GM23338 (cell line): Measurements from ENCODE around the gene CDYL2. TPM values are rescaled to one million over a fixed set of nuclear protein-coding genes. Genes with fewer than 3 reads are reported as not detected.

Experiments used
- ATAC-seq: fragments of 200-7000 bp; cut with Tn5 transposase; 3 replicates; pipeline ENCODE4 v1.9.1; 2020
- DNase-seq: peaks from one replicate; pipeline ENCODE4 v3.0.0-alpha.2; 2015; ENCODE audit warnings: low spot score
- H2AFZ ChIP-seq: fragments of 200-600 bp; sonication (generic); 2 replicates; pipeline ENCODE4 v1.8.0; 2016; ENCODE audit warnings: antibody characterized with exemption, mild to moderate bottlenecking, moderate library complexity
- H3F3A ChIP-seq: fragments of 200-600 bp; sonication (generic); replicated peaks from 2 replicates; pipeline ENCODE4 v1.8.0; 2017; ENCODE audit warnings: antibody characterized with exemption, mixed run types, low read depth
- H3K27ac ChIP-seq: fragments of 200-600 bp; sonication (generic); 2 replicates; pipeline ENCODE4 v1.6.1; 2016; ENCODE audit warnings: low read depth
- H3K27me3 ChIP-seq: fragments of 200-600 bp; sonication (generic); 2 replicates; pipeline ENCODE4 v1.8.0; 2016; ENCODE audit warnings: mild to moderate bottlenecking, mixed run types, moderate library complexity; ENCODE audit not compliant: insufficient read depth
- H3K36me3 ChIP-seq: fragments of 200-600 bp; sonication (generic); 2 replicates; pipeline ENCODE4 v1.8.0; 2016; ENCODE audit warnings: mild to moderate bottlenecking; ENCODE audit not compliant: insufficient read depth
- H3K4me1 ChIP-seq: fragments of 200-600 bp; sonication (generic); 2 replicates; pipeline ENCODE4 v1.8.0; 2016; ENCODE audit warnings: mild to moderate bottlenecking, moderate library complexity; ENCODE audit not compliant: insufficient read depth
- H3K4me2 ChIP-seq: fragments of 200-600 bp; sonication (generic); 2 replicates; pipeline ENCODE4 v1.7.1; 2017; ENCODE audit warnings: mixed run types
- H3K4me3 ChIP-seq: fragments of 200-600 bp; sonication (generic); 2 replicates; pipeline ENCODE4 v1.6.1; 2016; ENCODE audit warnings: mixed run types
- H3K79me2 ChIP-seq: fragments of 200-600 bp; sonication (generic); replicated peaks from 2 replicates; pipeline ENCODE4 v1.8.0; 2017; ENCODE audit warnings: mild to moderate bottlenecking; ENCODE audit not compliant: insufficient read depth
- H3K9me2 ChIP-seq: fragments of 200-600 bp; sonication (generic); 2 replicates; pipeline ENCODE4 v1.8.0; 2017; ENCODE audit not compliant: insufficient read depth
- H4K20me1 ChIP-seq: fragments of 200-600 bp; sonication (generic); replicated peaks from 2 replicates; pipeline ENCODE4 v1.8.0; 2017; ENCODE audit warnings: mild to moderate bottlenecking; ENCODE audit not compliant: insufficient read depth
- H3K27ac Mint-ChIP-seq: 2 replicates; pipeline ENCODE4 v1.8.0; 2020; ENCODE audit warnings: inconsistent platforms, mild to moderate bottlenecking, moderate library complexity, mixed read lengths
- H3K27me3 Mint-ChIP-seq: 3 replicates; pipeline ENCODE4 v1.8.0; 2022; ENCODE audit warnings: low read depth, mild to moderate bottlenecking, moderate library complexity, mixed read lengths, inconsistent platforms; ENCODE audit not compliant: insufficient read depth, poor library complexity
- H3K36me3 Mint-ChIP-seq: 3 replicates; pipeline ENCODE4 v1.8.0; 2021; ENCODE audit warnings: low read depth, mild to moderate bottlenecking, inconsistent platforms, moderate library complexity, mixed read lengths
- H3K4me1 Mint-ChIP-seq: 3 replicates; pipeline ENCODE4 v1.8.0; 2020; ENCODE audit warnings: mild to moderate bottlenecking, inconsistent platforms, mixed read lengths
- H3K4me3 Mint-ChIP-seq: 3 replicates; pipeline ENCODE4 v1.8.0; 2021; ENCODE audit warnings: moderate library complexity, mild to moderate bottlenecking, inconsistent platforms, mixed read lengths
- H3K9me3 Mint-ChIP-seq: 3 replicates; pipeline ENCODE4 v1.8.0; 2020; ENCODE audit warnings: moderate library complexity, mild to moderate bottlenecking, inconsistent platforms, mixed read lengths
- EZH2 ChIP-seq: fragments of 200-600 bp; sonication (generic); IDR thresholded peaks from one replicate; pipeline ENCODE4 v1.8.0; 2017; ENCODE audit warnings: antibody characterized with exemption, mild to moderate bottlenecking, low read depth; ENCODE audit not compliant: unreplicated experiment
- EZH2phosphoT487 ChIP-seq: fragments of 200-600 bp; sonication (generic); IDR thresholded peaks from one replicate; pipeline ENCODE4 v1.8.1; 2018; ENCODE audit warnings: antibody characterized with exemption; ENCODE audit not compliant: unreplicated experiment
- STAT1 ChIP-seq: IDR thresholded peaks from one replicate; pipeline ENCODE4 v1.6.1; 2016; ENCODE audit warnings: antibody characterized with exemption; ENCODE audit not compliant: unreplicated experiment
- ZNF114 ChIP-seq: fragments of 250-450 bp; sonication (Bioruptor Pico); IDR thresholded peaks from 2 replicates; pipeline ENCODE4 v1.5.0; 2020; ENCODE audit warnings: mild to moderate bottlenecking, moderate library complexity
- polyA plus RNA-seq: library from polyadenylated mRNA; unstranded; fragments of >200 nt; fragmentation: Nextera tagmentation; extraction: Ambion mirVana; gene quantifications from 2 replicates; pipeline ENCODE4 v1.2.1, GENCODE V29; 2016
- total RNA-seq: library from RNA; depleted of rRNA; stranded (reverse); fragments of >200 nt; shearing (Covaris generic); gene quantifications from 2 replicates; pipeline ENCODE4 v1.2.3, GENCODE V29; 2014
- TF ChIP-seq, protein P1 (sequence below): fragments of 250-450 bp; sonication (Bioruptor Pico); IDR thresholded peaks from 2 replicates; pipeline ENCODE4 v1.5.0; 2020; ENCODE audit warnings: mild to moderate bottlenecking, moderate library complexity
- TF ChIP-seq, protein P2 (sequence below), 2 experiments: fragments of 200-600 bp in 1 of 2; sonication (generic) in 1 of 2; conservative IDR thresholded peaks; 2 replicates each; pipeline versions ENCODE4 v1.5.1 to v1.6.1; 2016 to 2017; ENCODE audit warnings: antibody characterized with exemption in 2 of 2, low read depth in 2 of 2, mild to moderate bottlenecking in 2 of 2, moderate library complexity in 1 of 2
- TF ChIP-seq, protein P3 (sequence below): IDR thresholded peaks from 2 replicates; pipeline ENCODE4 v1.6.1; 2016; ENCODE audit warnings: antibody characterized with exemption

CDYL2 gene
- total and polyA plus RNA-seq, 2 experiments from 2014 or later = 0.82 to 4.3 TPM

DNA sequence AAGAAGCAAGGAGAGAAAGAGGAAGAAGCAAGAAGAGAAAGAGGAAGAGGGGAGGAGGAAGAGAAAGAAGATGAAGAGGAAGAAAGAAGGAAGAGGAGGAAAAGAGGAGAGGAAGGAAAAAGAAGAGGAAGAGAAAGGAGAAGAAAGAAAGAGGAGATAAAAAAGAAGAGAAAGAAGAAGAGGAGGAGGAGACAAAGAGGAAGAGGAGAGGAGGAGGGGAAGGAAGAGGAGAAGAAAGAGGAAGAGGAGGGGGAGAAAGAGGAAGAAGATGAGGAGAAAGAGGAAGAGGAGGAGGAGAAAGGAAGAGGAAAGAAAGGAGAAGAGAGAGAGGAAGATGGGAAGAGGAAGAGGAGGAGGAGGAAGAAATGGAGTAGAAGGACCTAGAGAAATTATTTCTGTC, 80.4 kb downstream of the CDYL2 start (continued):
- TF ChIP-seq, protein P1, sequence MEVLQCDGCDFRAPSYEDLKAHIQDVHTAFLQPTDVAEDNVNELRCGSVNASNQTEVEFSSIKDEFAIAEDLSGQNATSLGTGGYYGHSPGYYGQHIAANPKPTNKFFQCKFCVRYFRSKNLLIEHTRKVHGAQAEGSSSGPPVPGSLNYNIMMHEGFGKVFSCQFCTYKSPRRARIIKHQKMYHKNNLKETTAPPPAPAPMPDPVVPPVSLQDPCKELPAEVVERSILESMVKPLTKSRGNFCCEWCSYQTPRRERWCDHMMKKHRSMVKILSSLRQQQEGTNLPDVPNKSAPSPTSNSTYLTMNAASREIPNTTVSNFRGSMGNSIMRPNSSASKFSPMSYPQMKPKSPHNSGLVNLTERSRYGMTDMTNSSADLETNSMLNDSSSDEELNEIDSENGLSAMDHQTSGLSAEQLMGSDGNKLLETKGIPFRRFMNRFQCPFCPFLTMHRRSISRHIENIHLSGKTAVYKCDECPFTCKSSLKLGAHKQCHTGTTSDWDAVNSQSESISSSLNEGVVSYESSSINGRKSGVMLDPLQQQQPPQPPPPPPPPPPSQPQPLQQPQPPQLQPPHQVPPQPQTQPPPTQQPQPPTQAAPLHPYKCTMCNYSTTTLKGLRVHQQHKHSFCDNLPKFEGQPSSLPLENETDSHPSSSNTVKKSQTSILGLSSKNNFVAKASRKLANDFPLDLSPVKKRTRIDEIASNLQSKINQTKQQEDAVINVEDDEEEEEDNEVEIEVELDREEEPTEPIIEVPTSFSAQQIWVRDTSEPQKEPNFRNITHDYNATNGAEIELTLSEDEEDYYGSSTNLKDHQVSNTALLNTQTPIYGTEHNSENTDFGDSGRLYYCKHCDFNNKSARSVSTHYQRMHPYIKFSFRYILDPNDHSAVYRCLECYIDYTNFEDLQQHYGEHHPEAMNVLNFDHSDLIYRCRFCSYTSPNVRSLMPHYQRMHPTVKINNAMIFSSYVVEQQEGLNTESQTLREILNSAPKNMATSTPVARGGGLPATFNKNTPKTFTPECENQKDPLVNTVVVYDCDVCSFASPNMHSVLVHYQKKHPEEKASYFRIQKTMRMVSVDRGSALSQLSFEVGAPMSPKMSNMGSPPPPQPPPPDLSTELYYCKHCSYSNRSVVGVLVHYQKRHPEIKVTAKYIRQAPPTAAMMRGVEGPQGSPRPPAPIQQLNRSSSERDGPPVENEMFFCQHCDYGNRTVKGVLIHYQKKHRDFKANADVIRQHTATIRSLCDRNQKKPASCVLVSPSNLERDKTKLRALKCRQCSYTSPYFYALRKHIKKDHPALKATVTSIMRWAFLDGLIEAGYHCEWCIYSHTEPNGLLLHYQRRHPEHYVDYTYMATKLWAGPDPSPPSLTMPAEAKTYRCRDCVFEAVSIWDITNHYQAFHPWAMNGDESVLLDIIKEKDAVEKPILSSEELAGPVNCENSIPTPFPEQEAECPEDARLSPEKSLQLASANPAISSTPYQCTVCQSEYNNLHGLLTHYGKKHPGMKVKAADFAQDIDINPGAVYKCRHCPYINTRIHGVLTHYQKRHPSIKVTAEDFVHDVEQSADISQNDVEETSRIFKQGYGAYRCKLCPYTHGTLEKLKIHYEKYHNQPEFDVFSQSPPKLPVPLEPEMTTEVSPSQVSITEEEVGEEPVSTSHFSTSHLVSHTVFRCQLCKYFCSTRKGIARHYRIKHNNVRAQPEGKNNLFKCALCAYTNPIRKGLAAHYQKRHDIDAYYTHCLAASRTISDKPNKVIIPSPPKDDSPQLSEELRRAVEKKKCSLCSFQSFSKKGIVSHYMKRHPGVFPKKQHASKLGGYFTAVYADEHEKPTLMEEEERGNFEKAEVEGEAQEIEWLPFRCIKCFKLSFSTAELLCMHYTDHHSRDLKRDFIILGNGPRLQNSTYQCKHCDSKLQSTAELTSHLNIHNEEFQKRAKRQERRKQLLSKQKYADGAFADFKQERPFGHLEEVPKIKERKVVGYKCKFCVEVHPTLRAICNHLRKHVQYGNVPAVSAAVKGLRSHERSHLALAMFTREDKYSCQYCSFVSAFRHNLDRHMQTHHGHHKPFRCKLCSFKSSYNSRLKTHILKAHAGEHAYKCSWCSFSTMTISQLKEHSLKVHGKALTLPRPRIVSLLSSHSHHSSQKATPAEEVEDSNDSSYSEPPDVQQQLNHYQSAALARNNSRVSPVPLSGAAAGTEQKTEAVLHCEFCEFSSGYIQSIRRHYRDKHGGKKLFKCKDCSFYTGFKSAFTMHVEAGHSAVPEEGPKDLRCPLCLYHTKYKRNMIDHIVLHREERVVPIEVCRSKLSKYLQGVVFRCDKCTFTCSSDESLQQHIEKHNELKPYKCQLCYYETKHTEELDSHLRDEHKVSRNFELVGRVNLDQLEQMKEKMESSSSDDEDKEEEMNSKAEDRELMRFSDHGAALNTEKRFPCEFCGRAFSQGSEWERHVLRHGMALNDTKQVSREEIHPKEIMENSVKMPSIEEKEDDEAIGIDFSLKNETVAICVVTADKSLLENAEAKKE (CRISPR knock-in tag) = no peak
- TF ChIP-seq ZNF114 (no peak), STAT1 (no peak)

DNA sequence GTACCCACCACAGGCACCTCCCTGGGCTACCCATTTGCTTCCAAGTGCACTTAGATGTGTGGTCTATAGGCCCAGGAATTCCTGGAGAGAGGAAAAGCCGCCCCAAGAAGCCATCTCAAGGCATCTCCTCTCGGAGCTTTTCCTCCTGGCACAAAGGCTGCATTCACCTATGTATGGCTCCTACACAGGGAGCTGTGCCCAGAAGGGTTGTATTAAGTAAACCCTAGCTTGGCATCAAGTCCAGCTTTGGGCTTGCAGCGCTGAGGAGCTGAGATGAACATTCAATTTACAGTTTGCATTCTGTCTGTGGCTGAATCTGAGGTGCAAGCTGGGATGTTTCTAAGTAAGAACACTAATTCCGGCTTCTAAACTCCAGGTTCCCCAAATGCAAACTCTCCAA, 81.3 kb downstream of the CDYL2 start:
- TF ChIP-seq STAT1 (no peak), EZH2phosphoT487 (no peak), EZH2 (no peak)
- TF ChIP-seq, protein P2, sequence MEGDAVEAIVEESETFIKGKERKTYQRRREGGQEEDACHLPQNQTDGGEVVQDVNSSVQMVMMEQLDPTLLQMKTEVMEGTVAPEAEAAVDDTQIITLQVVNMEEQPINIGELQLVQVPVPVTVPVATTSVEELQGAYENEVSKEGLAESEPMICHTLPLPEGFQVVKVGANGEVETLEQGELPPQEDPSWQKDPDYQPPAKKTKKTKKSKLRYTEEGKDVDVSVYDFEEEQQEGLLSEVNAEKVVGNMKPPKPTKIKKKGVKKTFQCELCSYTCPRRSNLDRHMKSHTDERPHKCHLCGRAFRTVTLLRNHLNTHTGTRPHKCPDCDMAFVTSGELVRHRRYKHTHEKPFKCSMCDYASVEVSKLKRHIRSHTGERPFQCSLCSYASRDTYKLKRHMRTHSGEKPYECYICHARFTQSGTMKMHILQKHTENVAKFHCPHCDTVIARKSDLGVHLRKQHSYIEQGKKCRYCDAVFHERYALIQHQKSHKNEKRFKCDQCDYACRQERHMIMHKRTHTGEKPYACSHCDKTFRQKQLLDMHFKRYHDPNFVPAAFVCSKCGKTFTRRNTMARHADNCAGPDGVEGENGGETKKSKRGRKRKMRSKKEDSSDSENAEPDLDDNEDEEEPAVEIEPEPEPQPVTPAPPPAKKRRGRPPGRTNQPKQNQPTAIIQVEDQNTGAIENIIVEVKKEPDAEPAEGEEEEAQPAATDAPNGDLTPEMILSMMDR (conservative IDR thresholded peaks at IDR 0.05; ENCODE audit: low read depth in 2 of 2) = no peak
- TF ChIP-seq, protein P3, sequence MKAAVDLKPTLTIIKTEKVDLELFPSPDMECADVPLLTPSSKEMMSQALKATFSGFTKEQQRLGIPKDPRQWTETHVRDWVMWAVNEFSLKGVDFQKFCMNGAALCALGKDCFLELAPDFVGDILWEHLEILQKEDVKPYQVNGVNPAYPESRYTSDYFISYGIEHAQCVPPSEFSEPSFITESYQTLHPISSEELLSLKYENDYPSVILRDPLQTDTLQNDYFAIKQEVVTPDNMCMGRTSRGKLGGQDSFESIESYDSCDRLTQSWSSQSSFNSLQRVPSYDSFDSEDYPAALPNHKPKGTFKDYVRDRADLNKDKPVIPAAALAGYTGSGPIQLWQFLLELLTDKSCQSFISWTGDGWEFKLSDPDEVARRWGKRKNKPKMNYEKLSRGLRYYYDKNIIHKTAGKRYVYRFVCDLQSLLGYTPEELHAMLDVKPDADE = no peak
- no peaks in the 10 kb centered on the region for H3K4me1 ChIP-seq
- no peaks in the 10 kb centered on the region for H3K79me2 ChIP-seq
- H3K27me3 ChIP-seq = no peaks in the 10 kb centered on the region
- no peaks in the 10 kb centered on the region for H3K36me3 ChIP-seq
- H3K36me3 Mint-ChIP-seq = peaks cover 4% of the 10 kb centered on the region; the same call in 1 of the 3 replicates
- H3K9me2 ChIP-seq = no peaks in the 10 kb centered on the region
- no peak overlapping the region for H3K4me3 Mint-ChIP-seq
- H3F3A ChIP-seq = no peaks in the 10 kb centered on the region
- H3K9me3 Mint-ChIP-seq = peaks cover 35% of the 10 kb centered on the region
- no peak overlapping the region for H3K4me3 ChIP-seq
- H3K27ac Mint-ChIP-seq = no peak overlapping the region
- H2AFZ ChIP-seq = no peak overlapping the region
- H3K4me1 Mint-ChIP-seq = peaks cover 4% of the 10 kb centered on the region
- DNase-seq (no peak), ATAC-seq (no peak)
- peaks cover 2% of the 10 kb centered on the region for H3K27me3 Mint-ChIP-seq
- H4K20me1 ChIP-seq = no peaks in the 10 kb centered on the region
- H3K27ac ChIP-seq = no peak overlapping the region
- H3K4me2 ChIP-seq = no peak overlapping the region
